Retinal pigment epithelial cell (primary cell): ENCODE results near the gene MAGI2.
A peak's percentile ranks its signal among the peaks of the same experiment; 100 is the strongest.
"Not testable (repeated sequence)": the region's sequence is repeated elsewhere in the genome, so short reads cannot be mapped to it uniquely, and the experiment has no call there.

Experiments
- DNase-seq: peaks from one replicate; pipeline ENCODE4 v3.0.0-alpha.2; 2010; ENCODE audit warnings: low read depth
- H3K4me3 ChIP-seq: 2 replicates; pipeline ENCODE4 v1.5.1; 2011; ENCODE audit warnings: mild to moderate bottlenecking, low read length, control low read depth, moderate library complexity
- CTCF ChIP-seq: conservative IDR thresholded peaks from 2 replicates; pipeline ENCODE4 v1.5.1; 2011; ENCODE audit warnings: low read depth, low read length, control low read depth, inconsistent platforms

Gene MAGI2

DNA sequence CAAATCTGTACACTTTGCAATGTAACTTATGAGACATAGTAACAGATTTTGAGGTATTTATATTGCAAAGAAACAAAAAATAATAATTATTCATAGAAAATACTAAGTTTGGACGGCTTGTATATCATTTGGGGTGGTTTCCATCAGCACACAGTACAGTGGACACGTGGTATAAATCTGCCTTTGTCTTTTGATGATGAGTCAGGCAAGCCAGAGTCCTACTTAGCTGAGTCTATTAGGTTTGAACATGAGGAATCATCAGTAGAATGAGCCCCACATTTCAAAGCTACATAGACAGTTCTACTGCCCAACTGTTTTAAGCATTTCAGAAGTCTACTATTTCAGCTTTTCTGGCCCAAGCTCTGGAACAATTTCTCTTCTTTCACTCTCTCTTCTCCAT lies 851.7 kb downstream of the MAGI2 start:
- TF ChIP-seq CTCF, result no peak
- no peak overlapping the region for H3K4me3 ChIP-seq

DNA sequence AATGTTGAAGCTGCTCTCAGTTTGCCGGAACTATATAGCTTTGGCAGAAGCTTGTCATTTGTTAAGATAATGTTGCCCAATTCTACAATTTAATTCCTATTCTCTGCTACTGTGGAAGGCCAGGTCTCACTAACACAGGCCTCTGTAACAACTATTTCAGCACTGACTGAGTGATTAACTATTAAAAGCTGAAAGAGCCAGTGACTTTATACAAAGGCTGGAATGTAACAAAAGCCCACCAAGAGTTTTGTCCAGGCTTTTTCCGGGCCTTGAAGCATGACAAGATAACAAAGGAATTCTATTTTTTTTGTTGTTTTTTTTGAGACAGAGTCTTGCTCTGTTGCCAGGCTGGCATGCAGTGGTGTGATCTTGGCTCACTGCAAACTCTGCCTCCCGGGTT lies 859.3 kb downstream of the MAGI2 start:
- no peak overlapping the region for H3K4me3 ChIP-seq
- no peak for DNase-seq
- TF ChIP-seq CTCF, result no peak

More for the DNA sequence above, 851.7 kb downstream of the MAGI2 start:
- DNase-seq, result peak; percentile 4

DNA sequence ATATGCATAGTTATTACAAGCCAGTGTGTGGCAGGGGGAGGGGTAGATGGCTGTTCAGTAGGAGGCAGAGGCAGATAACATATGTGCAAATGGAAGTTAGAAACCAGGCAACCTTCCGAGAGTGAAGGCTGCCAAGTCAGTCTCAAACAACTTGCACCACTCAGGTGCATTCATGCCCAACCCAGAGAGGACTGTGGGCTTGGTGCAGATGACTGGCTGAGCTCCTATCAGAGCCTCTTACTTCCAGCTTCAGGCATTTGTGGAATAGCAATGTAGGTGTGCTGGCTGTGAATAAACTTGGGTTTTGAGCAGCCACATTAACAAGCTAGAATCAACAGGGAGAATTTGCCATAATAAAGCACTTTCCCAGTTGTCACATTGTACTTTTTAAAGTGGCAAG lies 865.1 kb downstream of the MAGI2 start:
- TF ChIP-seq CTCF, result no peak
- DNase-seq, result no peak

DNA sequence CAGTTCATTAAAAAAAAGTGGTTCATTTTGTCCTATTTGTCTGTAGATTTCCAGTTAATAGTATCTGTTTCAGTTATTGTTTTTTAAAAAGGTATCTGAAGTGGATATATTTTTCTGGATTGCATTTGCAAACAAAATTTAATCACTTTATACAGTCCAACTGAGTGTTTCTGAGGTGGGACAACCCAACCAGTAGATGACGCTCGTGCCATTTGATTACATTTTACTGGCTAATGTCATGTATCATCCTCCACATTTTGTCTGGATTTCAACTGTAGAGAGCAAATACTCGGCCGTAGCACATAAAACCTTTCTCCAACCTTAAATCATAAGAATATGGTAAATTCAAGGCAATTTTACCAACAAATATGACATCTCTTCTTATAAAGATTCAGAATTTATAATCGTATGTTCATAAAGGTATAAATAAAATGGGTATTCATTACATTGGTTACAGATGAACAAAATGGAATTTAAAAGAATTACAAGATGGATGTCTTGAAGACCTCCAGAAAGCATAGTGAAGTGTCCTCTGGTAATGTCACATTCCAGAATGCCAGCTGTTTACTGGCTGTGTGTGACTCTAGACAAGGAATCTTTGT lies 865.9 kb downstream of the MAGI2 start:
- TF ChIP-seq CTCF, result no peak
- DNase-seq, result no peak
- H3K4me3 ChIP-seq, result no peak overlapping the region

More for the DNA sequence above, 865.1 kb downstream of the MAGI2 start:
- no peak overlapping the region for H3K4me3 ChIP-seq

- DNase-seq, result no peak
- no peak for TF ChIP-seq CTCF
- H3K4me3 ChIP-seq, result no peak overlapping the region
These were observed 867.5 kb downstream of the MAGI2 start for GRCh38 chr7:78585980-78586379.

DNA sequence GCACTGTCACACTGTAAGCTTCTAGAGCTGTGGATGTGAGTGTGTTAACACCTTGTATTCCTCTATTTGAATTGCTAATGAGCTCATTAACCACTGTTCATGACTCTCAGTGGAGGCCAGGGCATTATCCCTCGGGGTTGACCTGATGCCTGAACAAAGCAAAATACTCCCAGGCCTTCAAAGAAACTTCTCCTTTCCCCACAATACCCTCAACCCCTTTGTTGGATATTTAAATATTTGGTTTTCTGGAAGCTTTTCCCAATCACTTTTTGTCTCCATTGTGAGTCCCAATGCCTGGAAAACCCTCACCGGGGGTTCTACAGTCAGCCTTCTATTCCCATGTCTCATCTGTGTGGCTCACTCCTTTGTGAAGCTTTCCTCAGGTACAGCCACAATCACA lies 874.8 kb downstream of the MAGI2 start:
- no peak overlapping the region for H3K4me3 ChIP-seq
- no peak for DNase-seq
- no peak for TF ChIP-seq CTCF

DNA sequence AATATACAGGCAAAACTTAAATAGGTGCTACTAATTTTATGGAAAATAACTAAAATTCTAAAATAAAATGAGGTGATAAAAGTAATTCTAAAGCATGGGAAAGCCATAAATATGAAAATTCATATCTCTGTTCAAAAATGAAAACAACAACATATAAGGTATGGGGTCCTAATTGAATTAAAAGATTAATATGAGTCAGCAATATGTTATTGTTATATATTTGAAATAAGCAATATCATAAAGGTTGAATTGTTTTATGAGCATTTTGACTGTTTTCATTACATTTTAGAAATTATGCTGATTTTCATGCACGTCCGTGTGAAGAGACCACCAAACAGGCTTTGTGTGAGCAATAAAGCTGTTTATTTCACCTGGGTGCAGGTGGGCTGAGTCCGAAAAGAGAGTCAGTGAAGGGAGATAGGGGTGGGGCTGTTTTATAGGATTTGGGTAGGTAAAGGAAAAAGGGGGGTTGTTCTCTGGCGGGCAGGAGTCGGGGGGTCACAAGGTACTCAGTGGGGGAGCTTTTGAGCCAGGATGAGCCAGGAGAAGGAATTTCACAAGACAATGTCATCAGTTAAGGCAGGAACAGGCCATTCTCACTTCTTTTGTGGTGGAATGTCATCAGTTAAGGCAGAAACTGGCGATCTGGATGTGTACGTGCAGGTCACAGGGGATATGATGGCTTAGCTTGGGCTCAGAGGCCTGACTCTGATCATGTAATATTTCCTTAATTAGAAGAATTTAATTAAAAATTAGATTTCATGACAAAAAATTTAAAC lies 876.1 kb downstream of the MAGI2 start:
- not testable (repeated sequence) for DNase-seq, H3K4me3 ChIP-seq
